Body of pancreas (tissue), 4 donors: ENCODE measurements around the gene B3GALT5. TPM values are rescaled to one million over a fixed set of nuclear protein-coding genes. Genes with fewer than 3 reads are reported as not detected.

Experiments
- ATAC-seq: fragments of 150-250 bp; one replicate; pipeline ENCODE4 v1.9.1; 2016
- DNase-seq, 4 donors: peaks; one replicate each; pipeline ENCODE4 v3.0.0-alpha.2; 2019
- H3K27ac ChIP-seq, 4 donors: fragments of 200-600 bp; sonication (generic); 1 replicate in 3 of 4; 2 replicates in 1 of 4; pipeline versions ENCODE4 v1.5.1 to v1.6.1; 2016 to 2019; ENCODE audit warnings: mild to moderate bottlenecking in 1 of 4, mixed read lengths in 1 of 4, moderate library complexity in 1 of 4
- H3K27me3 ChIP-seq, 2 donors: fragments of 200-600 bp; sonication (generic); one replicate each; pipeline ENCODE4 v1.6.0; 2016; ENCODE audit warnings: mild to moderate bottlenecking in 1 of 2
- H3K36me3 ChIP-seq, 2 donors: fragments of 200-600 bp; sonication (generic); replicated peaks in 1 of 2; 2 replicates each; pipeline ENCODE4 v1.5.1; 2016; ENCODE audit warnings: low read depth in 2 of 2; ENCODE audit not compliant: insufficient read depth in 1 of 2
- H3K4me1 ChIP-seq: fragments of 200-600 bp; sonication (generic); one replicate; pipeline ENCODE4 v1.6.0; 2016
- H3K4me3 ChIP-seq, 2 donors: fragments of 200-600 bp; sonication (generic); 1 replicate in 1 of 2; 2 replicates in 1 of 2; pipeline ENCODE4 v1.5.1; 2016 to 2019
- H3K9me3 ChIP-seq, 3 donors: fragments of 200-600 bp; sonication (generic); 1 replicate in 2 of 3; 2 replicates in 1 of 3; pipeline ENCODE4 v1.5.1; 2016
- POLR2A ChIP-seq, 3 donors: fragments of 450-650 bp; IDR thresholded peaks; one replicate each; pipeline ENCODE4 v1.6.1; 2016; ENCODE audit warnings: antibody characterized with exemption in 3 of 3, mild to moderate bottlenecking in 2 of 3
- WGBS, 2 donors: methylation state at CpG; one replicate each; pipeline ENCODE4 v1.1.5; 2017; 5-methylcytosine and 5-hydroxymethylcytosine counted together
- intact Hi-C: fragments of 100-400 bp; cut with DNase I; formaldehyde crosslinking; loops from one replicate; pipeline ENCODE4 v1.15.1; 2023
- total RNA-seq, 2 donors: library from RNA; depleted of rRNA; stranded (reverse); fragments of >200 nt; gene quantifications; one replicate each; pipeline ENCODE4 v1.1.0, GENCODE V29; 2016
- TF ChIP-seq, protein P1 (sequence below), 7 experiments: fragments of 450-650 bp in 4 of 7; fragments of 200-600 bp in 3 of 7; sonication (generic) in 3 of 7; IDR thresholded peaks; one replicate each; pipeline ENCODE4 v1.5.1; 2016 to 2019; ENCODE audit warnings: antibody characterized with exemption in 7 of 7

The B3GALT5 gene
- total RNA-seq, 2 donors from 2014 or later = 4.9 to 5.6 TPM

DNA sequence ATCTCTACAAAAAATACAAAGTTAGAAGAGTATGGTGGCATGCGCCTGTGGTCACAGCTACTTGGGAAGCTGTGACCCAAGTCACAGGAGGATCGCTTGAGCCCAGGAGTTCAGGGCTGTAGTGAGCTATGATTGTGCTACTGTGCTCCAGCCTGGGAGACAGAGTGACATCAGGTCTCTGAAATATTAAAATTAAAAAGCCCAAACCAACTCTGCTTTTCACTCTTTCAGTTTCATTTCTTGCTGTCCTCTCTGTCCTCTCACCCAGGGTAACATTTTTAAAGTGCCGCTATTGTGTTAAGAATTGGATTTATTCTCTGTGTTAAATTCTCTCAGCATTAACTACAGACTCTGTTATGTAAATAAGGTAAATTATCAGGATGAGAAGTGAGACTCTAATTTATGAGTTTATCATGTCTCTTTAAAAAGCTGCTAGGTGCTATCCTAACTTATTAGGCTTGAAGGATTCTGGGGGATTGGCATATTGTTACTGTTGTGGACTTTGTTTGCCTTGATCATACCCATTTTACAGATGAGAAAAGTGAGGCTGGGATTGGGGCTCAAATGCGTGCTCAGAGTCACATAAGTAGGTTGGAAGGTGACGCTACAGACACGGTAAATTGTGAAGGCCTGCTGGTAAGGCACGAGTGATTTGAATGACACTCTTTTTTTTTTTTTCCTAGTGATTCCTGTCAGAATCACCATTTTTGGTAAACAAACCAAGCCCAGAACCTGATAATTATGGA is 46.5 kb downstream of the B3GALT5 start:
- no peaks in the 10 kb centered on the region for H3K27me3 ChIP-seq
- intact Hi-C loops = no loop called here
- H3K9me3 ChIP-seq = no peaks in the 10 kb centered on the region
- DNase-seq (no peak), ATAC-seq (no peak)
- no peaks in the 10 kb centered on the region for H3K36me3 ChIP-seq
- no peak overlapping the region for H3K4me3 ChIP-seq
- no peak for TF ChIP-seq POLR2A (IDR thresholded peaks at IDR 0.05)
- TF ChIP-seq, protein P1, sequence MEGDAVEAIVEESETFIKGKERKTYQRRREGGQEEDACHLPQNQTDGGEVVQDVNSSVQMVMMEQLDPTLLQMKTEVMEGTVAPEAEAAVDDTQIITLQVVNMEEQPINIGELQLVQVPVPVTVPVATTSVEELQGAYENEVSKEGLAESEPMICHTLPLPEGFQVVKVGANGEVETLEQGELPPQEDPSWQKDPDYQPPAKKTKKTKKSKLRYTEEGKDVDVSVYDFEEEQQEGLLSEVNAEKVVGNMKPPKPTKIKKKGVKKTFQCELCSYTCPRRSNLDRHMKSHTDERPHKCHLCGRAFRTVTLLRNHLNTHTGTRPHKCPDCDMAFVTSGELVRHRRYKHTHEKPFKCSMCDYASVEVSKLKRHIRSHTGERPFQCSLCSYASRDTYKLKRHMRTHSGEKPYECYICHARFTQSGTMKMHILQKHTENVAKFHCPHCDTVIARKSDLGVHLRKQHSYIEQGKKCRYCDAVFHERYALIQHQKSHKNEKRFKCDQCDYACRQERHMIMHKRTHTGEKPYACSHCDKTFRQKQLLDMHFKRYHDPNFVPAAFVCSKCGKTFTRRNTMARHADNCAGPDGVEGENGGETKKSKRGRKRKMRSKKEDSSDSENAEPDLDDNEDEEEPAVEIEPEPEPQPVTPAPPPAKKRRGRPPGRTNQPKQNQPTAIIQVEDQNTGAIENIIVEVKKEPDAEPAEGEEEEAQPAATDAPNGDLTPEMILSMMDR (IDR thresholded peaks at IDR 0.05) = no peak
- H3K4me1 ChIP-seq = peaks cover 55% of the 10 kb centered on the region
- H3K27ac ChIP-seq = peak overlapping the region in 3 of 4 donors; percentile 63 to 77 (median 75)
- WGBS, 2 donors = 69 to 75% methylated on average over 7 of the region's 7 CpGs

- H3K4me1 ChIP-seq = peaks cover 57% of the 10 kb centered on the region
- H3K27me3 ChIP-seq = no peaks in the 10 kb centered on the region
- WGBS, 2 donors = 19 to 30% methylated on average over 17 of the region's 17 CpGs
- H3K4me3 ChIP-seq = no peak overlapping the region
- no peaks in the 10 kb centered on the region for H3K36me3 ChIP-seq
- DNase-seq (peak; percentile 61 to 78 (median 73)), ATAC-seq (peak; percentile 80)
- intact Hi-C loops = no loop called here
- TF ChIP-seq POLR2A (IDR thresholded peaks at IDR 0.05) = no peak
- TF ChIP-seq, protein P1 (IDR thresholded peaks at IDR 0.05) = no peak
- H3K9me3 ChIP-seq = no peaks in the 10 kb centered on the region
- peak overlapping the region; percentile 23 to 77 (median 69) for H3K27ac ChIP-seq
Measured at GRCh38 chr21:39660191-39660980, 47.6 kb downstream of the B3GALT5 start.

DNA sequence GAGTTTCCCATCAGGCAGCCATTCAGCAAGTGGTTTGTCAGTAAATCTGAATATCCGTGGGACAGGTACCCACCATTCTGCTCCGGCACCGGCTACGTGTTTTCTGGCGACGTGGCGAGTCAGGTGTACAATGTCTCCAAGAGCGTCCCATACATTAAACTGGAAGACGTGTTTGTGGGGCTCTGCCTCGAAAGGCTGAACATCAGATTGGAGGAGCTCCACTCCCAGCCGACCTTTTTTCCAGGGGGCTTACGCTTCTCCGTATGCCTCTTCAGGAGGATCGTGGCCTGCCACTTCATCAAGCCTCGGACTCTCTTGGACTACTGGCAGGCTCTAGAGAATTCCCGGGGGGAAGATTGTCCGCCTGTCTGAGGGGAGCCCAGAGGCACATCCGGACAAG is 48.4 kb downstream of the B3GALT5 start:
- DNase-seq (no peak), ATAC-seq (no peak)
- TF ChIP-seq POLR2A (IDR thresholded peaks at IDR 0.05) = no peak
- TF ChIP-seq, protein P1 (IDR thresholded peaks at IDR 0.05) = no peak
- H3K4me1 ChIP-seq = peaks cover 59% of the 10 kb centered on the region
- H3K27me3 ChIP-seq = no peaks in the 10 kb centered on the region
- H3K4me3 ChIP-seq = no peak overlapping the region
- WGBS, 2 donors = 93 to 98% methylated on average over 14 to 18 of the region's 18 CpGs
- no peaks in the 10 kb centered on the region for H3K9me3 ChIP-seq
- peak overlapping the region; percentile 23 to 77 (median 69) for H3K27ac ChIP-seq
- H3K36me3 ChIP-seq = no peaks in the 10 kb centered on the region
- intact Hi-C loops = no loop called here

DNA sequence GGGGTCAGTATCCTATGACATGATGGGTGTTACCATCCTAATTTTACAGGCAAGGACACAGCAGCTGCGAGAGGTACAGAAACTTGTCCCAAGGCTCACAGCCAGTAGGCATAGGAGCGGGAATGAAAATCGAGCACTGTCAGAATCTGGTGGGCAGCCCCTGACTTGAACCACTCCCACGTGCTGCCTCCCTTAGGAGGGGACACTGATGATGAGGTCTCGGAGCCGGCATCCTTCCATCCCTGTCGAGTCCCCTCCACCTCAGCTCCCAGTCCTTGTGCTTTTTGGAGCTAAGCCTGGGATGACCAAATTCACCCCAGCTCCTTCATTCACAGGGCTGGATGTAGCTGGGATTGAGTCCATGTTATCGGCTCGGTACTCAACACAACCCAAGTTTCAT is 49.0 kb downstream of the B3GALT5 start:
- intact Hi-C loops = no loop called here

More for the DNA sequence above, 49.0 kb downstream of the B3GALT5 start:
- ATAC-seq = no peak
- WGBS, 2 donors = 92 to 93% methylated on average over 7 to 9 of the region's 9 CpGs
- Histone ChIP-seq H3K27ac (no peak overlapping the region), H3K9me3 (no peaks in the 10 kb centered on the region), H3K36me3 (no peaks in the 10 kb centered on the region), H3K4me3 (no peak overlapping the region), H3K27me3 (no peaks in the 10 kb centered on the region), H3K4me1 (peaks cover 59% of the 10 kb centered on the region)
- TF ChIP-seq POLR2A (IDR thresholded peaks at IDR 0.05) = no peak
- TF ChIP-seq, protein P1 (IDR thresholded peaks at IDR 0.05) = no peak
- no peak for DNase-seq
